Heart left ventricle (tissue), 16 donors: ENCODE data around the gene PRSS33. TPM values are rescaled to one million over a fixed set of nuclear protein-coding genes. Genes with fewer than 3 reads are reported as not detected.
A peak's percentile ranks its signal among the peaks of the same experiment; 100 is the strongest.

Experiments
- ATAC-seq, 4 donors: fragments of 200-7000 bp; cut with Tn5 transposase; one replicate each; pipeline ENCODE4 v1.9.1; 2020 to 2022; ENCODE audit warnings: moderate library complexity in 4 of 4, mild to moderate bottlenecking in 3 of 4, moderate number of reproducible peaks in 1 of 4
- DNase-seq, 5 donors: peaks; one replicate each; pipeline ENCODE4 v3.0.0-alpha.2; 2020
- H3K27ac ChIP-seq, 12 donors: fragments of 200-600 bp; sonication (generic) in 4 of 12; one replicate each; pipeline versions ENCODE4 v1.5.0 to v1.8.0; 2016 to 2022; ENCODE audit warnings: mild to moderate bottlenecking in 2 of 12
- H3K27me3 ChIP-seq, 9 donors: fragments of 200-600 bp; sonication (generic) in 2 of 9; one replicate each; pipeline versions ENCODE4 v1.5.1 to v1.8.0; 2016 to 2022; ENCODE audit warnings: mild to moderate bottlenecking in 3 of 9
- H3K36me3 ChIP-seq, 9 donors: fragments of 200-600 bp; sonication (generic) in 2 of 9; one replicate each; pipeline versions ENCODE4 v1.5.0 to v1.8.0; 2018 to 2022; ENCODE audit warnings: mild to moderate bottlenecking in 2 of 9
- H3K4me1 ChIP-seq, 12 donors: fragments of 200-600 bp; sonication (generic) in 4 of 12; one replicate each; pipeline versions ENCODE4 v1.5.0 to v1.8.0; 2016 to 2022; ENCODE audit warnings: mild to moderate bottlenecking in 3 of 12
- H3K4me3 ChIP-seq, 12 donors: fragments of 200-600 bp; sonication (generic) in 4 of 12; one replicate each; pipeline versions ENCODE4 v1.5.0 to v1.8.0; 2017 to 2022; ENCODE audit warnings: mild to moderate bottlenecking in 9 of 12, moderate library complexity in 4 of 12
- H3K9me3 ChIP-seq, 12 donors: fragments of 200-600 bp; sonication (generic) in 4 of 12; one replicate each; pipeline versions ENCODE4 v1.5.0 to v1.8.0; 2016 to 2022; ENCODE audit warnings: mild to moderate bottlenecking in 1 of 12
- POLR2A ChIP-seq, 2 donors: fragments of 450-650 bp; IDR thresholded peaks; one replicate each; pipeline ENCODE4 v1.6.1; 2017; ENCODE audit warnings: antibody characterized with exemption in 2 of 2, mild to moderate bottlenecking in 2 of 2, moderate library complexity in 2 of 2
- WGBS, 4 donors: extraction: QIAGEN DNeasy Blood & Tissue Kit in 2 of 4; methylation state at CpG; one replicate each; pipeline versions ENCODE4 v1.1.5 to v1.1.7; 2013 to 2018; 5-methylcytosine and 5-hydroxymethylcytosine counted together
- intact Hi-C, 10 donors: fragments of 100-400 bp; cut with DNase I; formaldehyde crosslinking; loops; one replicate each; pipeline versions ENCODE4 v1.11.1 to v1.14.2; 2022
- polyA plus RNA-seq, 2 donors: library from polyadenylated mRNA; stranded (reverse); fragments of 200-250 nt; gene quantifications; one replicate each; pipeline ENCODE4 v1.2.3, GENCODE V29; 2013
- total RNA-seq, 9 donors: library from RNA; depleted of rRNA in 2 of 9; stranded (reverse); fragments of >200 nt in 2 of 9; fragmentation: NEBNext Ultra II Directional in 3 of 9; extraction: Animal tissue kit (Norgen Biotek cat#: 25700) in 3 of 9; gene quantifications; one replicate each; pipeline versions ENCODE4 v1.1.0 to v1.2.4, GENCODE V29; 2016 to 2023
- TF ChIP-seq, protein P1 (sequence below), 12 donors: fragments of 200-600 bp; sonication (generic) in 4 of 12; IDR thresholded peaks; one replicate each; pipeline versions ENCODE4 v1.5.0 to v1.8.0; 2018 to 2022; ENCODE audit warnings: antibody characterized with exemption in 12 of 12, mild to moderate bottlenecking in 5 of 12
- donor health status: ischemic (EF 13 %, LVEDD 7.1; RV severe dilation, severe dysfunction).
- donor health status: healthy with polysubstance abuse.
- donor health status: DM: no; HTN: yes; CAD: no.
- donor health status: DM: no; HTN: no; CAD: no.
- donor health status: ischemic (EF 25% LVEDD 6.9; RV normal size, moderate dysfunction).
- donor health status: ischemic (EF 25% LVEDD 5.7; RV mildly dilated, moderate dysfunction).
- donor health status: healthy.
- donor health status: DM: yes; HTN: yes; CAD: no.
- donor health status: ischemic (EF 35%, LVEDD 5.7; RV mildly dilated, moderate dysfunction).
- donor health status: nonischemic (EF 11% LVEDD 7.7; RV severe dilation, severe dysfunction).
- donor health status: DM: yes; HTN: yes; CAD: no.
- donor health status: PGD.
- donor health status: ischemic (EF 29% LVEDD 5.4; RV normal size, mild dysfunction).
- donor health status: nonischemic (EF 23%, LVEDD 6.1; RV moderate dilation, normal function).

The PRSS33 gene
- total and polyA plus RNA-seq, 11 donors, result not detected

DNA sequence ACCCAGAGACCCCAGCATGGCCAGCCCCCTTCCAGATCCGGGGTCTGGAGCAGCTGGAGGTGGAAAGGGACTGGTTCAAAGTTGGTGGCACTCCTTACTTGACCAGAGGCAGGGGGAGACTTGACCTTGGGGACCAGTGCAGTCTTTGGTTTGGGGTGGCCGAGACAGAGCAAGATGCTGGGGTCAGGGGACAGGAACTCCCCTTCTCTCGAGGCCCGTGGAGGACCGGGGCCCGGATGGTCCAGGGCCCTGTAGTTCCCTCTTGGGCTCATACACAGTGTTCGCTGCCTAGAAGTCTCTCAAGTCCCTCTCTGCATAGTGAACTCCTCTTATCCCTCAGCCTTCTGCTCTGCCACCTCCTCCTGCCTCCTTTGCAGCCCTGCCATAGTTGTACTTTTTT is 601 bp upstream of the PRSS33 start:
- Histone ChIP-seq H3K4me3 (no peak overlapping the region), H3K36me3 (no peaks in the 10 kb centered on the region), H3K4me1 (peaks cover 0 to 12% (median 1%) of the 10 kb centered on the region in 12 donors), H3K9me3 (no peaks in the 10 kb centered on the region), H3K27me3 (peaks cover 21 to 65% (median 47%) of the 10 kb centered on the region in 9 donors), H3K27ac (no peak overlapping the region)
- ATAC-seq (no peak), DNase-seq (peak in 1 of 5 donors; percentile 5)
- intact Hi-C loops, result loop anchor here in 1 of 10 donors (10.0 kb wide), 1 partner anchor 77 kb away; no protein-coding TSS in a partner anchor
- TF ChIP-seq, protein P1, sequence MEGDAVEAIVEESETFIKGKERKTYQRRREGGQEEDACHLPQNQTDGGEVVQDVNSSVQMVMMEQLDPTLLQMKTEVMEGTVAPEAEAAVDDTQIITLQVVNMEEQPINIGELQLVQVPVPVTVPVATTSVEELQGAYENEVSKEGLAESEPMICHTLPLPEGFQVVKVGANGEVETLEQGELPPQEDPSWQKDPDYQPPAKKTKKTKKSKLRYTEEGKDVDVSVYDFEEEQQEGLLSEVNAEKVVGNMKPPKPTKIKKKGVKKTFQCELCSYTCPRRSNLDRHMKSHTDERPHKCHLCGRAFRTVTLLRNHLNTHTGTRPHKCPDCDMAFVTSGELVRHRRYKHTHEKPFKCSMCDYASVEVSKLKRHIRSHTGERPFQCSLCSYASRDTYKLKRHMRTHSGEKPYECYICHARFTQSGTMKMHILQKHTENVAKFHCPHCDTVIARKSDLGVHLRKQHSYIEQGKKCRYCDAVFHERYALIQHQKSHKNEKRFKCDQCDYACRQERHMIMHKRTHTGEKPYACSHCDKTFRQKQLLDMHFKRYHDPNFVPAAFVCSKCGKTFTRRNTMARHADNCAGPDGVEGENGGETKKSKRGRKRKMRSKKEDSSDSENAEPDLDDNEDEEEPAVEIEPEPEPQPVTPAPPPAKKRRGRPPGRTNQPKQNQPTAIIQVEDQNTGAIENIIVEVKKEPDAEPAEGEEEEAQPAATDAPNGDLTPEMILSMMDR (IDR thresholded peaks at IDR 0.05), result no peak
- no peak for TF ChIP-seq POLR2A (IDR thresholded peaks at IDR 0.05)
- 40 to 48% (median 41%) methylated on average over 6 to 7 of the region's 7 CpGs for whole genome bisulfite sequencing, 4 donors

DNA sequence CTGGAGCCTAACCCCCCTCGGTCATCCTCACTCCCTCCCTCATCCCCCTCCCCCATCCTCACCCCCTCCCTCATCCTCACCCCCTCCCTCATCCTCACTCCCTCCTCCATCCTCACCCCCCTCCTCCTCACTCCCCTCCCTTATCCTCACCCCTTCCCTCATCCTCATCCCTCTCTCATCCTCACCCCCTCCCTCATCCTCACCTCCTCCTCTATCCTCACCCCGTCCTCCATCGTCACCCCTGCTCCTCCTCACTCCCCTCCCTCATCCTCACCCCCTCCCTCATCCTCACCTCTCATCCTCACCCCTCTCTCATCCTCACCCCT is 571 bp downstream of the PRSS33 start:
- Histone ChIP-seq H3K4me1 (peaks cover 0 to 12% (median 1%) of the 10 kb centered on the region in 12 donors), H3K9me3 (no peaks in the 10 kb centered on the region), H3K36me3 (no peaks in the 10 kb centered on the region), H3K4me3 (no peak overlapping the region), H3K27me3 (peaks cover 21 to 64% (median 47%) of the 10 kb centered on the region in 9 donors), H3K27ac (no peak overlapping the region)
- no peak for ATAC-seq
- WGBS, 4 donors, result 54 to 65% (median 60%) methylated on average over 3 of the region's 3 CpGs
- TF ChIP-seq, protein P1 (IDR thresholded peaks at IDR 0.05), result no peak
- no peak for TF ChIP-seq POLR2A (IDR thresholded peaks at IDR 0.05)
- intact Hi-C loops, result loop anchor here in 1 of 10 donors (10.0 kb wide), 1 partner anchor 78 kb away; no protein-coding TSS in a partner anchor
- DNase-seq, result no peak

DNA sequence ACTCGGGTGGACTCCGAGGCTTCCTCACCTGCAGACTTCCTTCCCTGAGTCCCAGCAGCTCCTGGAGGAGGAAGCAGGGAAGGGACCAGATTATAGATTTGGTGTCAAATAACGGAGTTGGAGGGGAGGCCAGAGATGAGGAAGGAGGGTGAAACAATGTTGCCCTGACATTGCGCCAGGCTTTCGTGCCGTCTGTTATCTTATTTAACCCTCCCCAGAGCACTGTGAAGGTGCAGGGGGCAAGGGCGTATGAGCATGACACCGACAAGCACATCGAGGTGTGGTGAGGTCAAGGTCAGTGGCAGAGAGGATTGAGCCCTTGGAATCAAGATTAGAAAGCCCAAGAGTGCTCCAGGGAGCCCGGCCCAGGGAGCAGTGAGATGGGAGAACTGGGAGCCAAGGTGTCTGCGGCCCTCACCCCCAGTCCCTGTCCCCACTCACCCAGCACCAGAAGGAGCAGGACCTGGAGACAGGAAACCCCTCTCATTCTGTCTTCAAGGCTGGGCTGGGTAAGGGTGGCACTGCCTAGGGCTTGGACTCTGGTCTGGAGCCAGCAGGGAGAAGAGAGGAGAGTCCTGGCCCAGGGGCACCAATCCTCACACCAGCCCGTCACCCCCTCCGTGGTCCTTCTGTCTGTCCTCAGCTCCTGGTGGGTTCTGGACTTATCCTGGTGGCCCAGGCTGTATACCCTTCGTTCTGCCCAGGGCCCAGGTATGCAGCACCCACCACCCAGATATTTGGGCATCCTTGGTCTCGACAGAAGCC is 1.1 kb downstream of the PRSS33 start:
- WGBS, 4 donors, result 47 to 52% (median 50%) methylated on average over 15 of the region's 15 CpGs
- DNase-seq, result peak in 1 of 5 donors; percentile 9
- no peak for ATAC-seq
- intact Hi-C loops, result loop anchor here in 1 of 10 donors (10.0 kb wide), 1 partner anchor 79 kb away; no protein-coding TSS in a partner anchor
- Histone ChIP-seq H3K4me3 (no peak overlapping the region), H3K27me3 (peaks cover 21 to 59% (median 42%) of the 10 kb centered on the region in 9 donors), H3K36me3 (no peaks in the 10 kb centered on the region), H3K27ac (no peak overlapping the region), H3K9me3 (no peaks in the 10 kb centered on the region), H3K4me1 (peaks cover 0 to 12% (median 1%) of the 10 kb centered on the region in 12 donors)
- TF ChIP-seq POLR2A (IDR thresholded peaks at IDR 0.05), result no peak
- TF ChIP-seq, protein P1 (IDR thresholded peaks at IDR 0.05), result no peak
